SK-N-SH (cell line): ENCODE results near the gene RNF212B. TPM values are rescaled to one million over a fixed set of nuclear protein-coding genes. Genes with fewer than 3 reads are reported as not detected.

Source experiments
- CTCF ChIA-PET: fragments of 300-600, 350-600 bp; formaldehyde crosslinking; extraction: SDS; loops from one replicate; lab custom pipeline; 2021; lab: Yijun Ruan, JAX
- POLR2A ChIA-PET: fragments of 350-600 bp; sonication (Branson Sonifier 250); formaldehyde crosslinking; extraction: SDS; loops from one replicate; lab custom pipeline; 2020; ENCODE audit warnings: antibody characterized with exemption, inconsistent platforms; lab: Yijun Ruan, JAX
- DNase-seq: peaks from one replicate; pipeline ENCODE4 v3.0.0; 2012
- H2AFZ ChIP-seq: fragments of 200-600 bp; sonication (generic); 2 replicates; pipeline ENCODE4 v1.8.1; 2016; ENCODE audit warnings: antibody characterized with exemption, mild to moderate bottlenecking, low read depth
- H3F3A ChIP-seq: fragments of 200-600 bp; sonication (generic); replicated peaks from 2 replicates; pipeline ENCODE3; 2016; ENCODE audit warnings: antibody characterized with exemption, mild to moderate bottlenecking; ENCODE audit not compliant: insufficient read depth
- H3K27ac ChIP-seq, 2 experiments: fragments of 200-500 bp in 1 of 2; fragments of 200-600 bp in 1 of 2; sonication (Bioruptor generic) in 1 of 2; sonication (generic), shearing (Covaris generic) in 1 of 2; 2 replicates each; pipeline versions ENCODE4 v1.5.1 to v1.6.1; 2014 to 2016; ENCODE audit warnings: low read depth in 2 of 2, inconsistent platforms in 1 of 2, low read length in 1 of 2, mild to moderate bottlenecking in 1 of 2, mixed read lengths in 1 of 2
- H3K27me3 ChIP-seq: fragments of 200-600 bp; sonication (generic), shearing (Covaris generic); 2 replicates; pipeline ENCODE4 v1.6.1; 2016; ENCODE audit warnings: mixed run types; ENCODE audit not compliant: insufficient read depth
- H3K36me3 ChIP-seq, 2 experiments: fragments of 200-500 bp in 1 of 2; fragments of 200-600 bp in 1 of 2; sonication (Bioruptor generic) in 1 of 2; sonication (generic) in 1 of 2; replicated peaks in 1 of 2; 2 replicates each; pipeline versions ENCODE3 to v1.5.1; 2014 to 2016; ENCODE audit warnings: low read length in 1 of 2, mild to moderate bottlenecking in 1 of 2; ENCODE audit not compliant: insufficient read depth in 2 of 2, control insufficient read depth in 1 of 2
- H3K4me1 ChIP-seq, 2 experiments: fragments of 200-500 bp in 1 of 2; fragments of 200-600 bp in 1 of 2; sonication (Bioruptor generic) in 1 of 2; sonication (generic), shearing (Covaris generic) in 1 of 2; 2 replicates each; pipeline versions ENCODE4 v1.5.1 to v1.6.1; 2014 to 2016; ENCODE audit warnings: low read depth in 1 of 2, low read length in 1 of 2, mixed run types in 1 of 2; ENCODE audit not compliant: insufficient read depth in 2 of 2, control insufficient read depth in 1 of 2
- H3K4me2 ChIP-seq: fragments of 200-600 bp; sonication (generic), shearing (Covaris generic); 2 replicates; pipeline ENCODE4 v1.6.1; 2017; ENCODE audit warnings: mixed run types
- H3K4me3 ChIP-seq, 2 experiments: fragments of 200-500 bp in 1 of 2; fragments of 200-600 bp in 1 of 2; sonication (Bioruptor generic) in 1 of 2; sonication (generic), shearing (Covaris generic) in 1 of 2; 2 replicates each; pipeline versions ENCODE4 v1.5.1 to v1.8.1; 2014 to 2016; ENCODE audit warnings: low read depth in 2 of 2, inconsistent platforms in 1 of 2, low read length in 1 of 2, mild to moderate bottlenecking in 1 of 2, mixed read lengths in 1 of 2, moderate library complexity in 1 of 2
- H3K79me2 ChIP-seq: fragments of 200-600 bp; sonication (generic); 2 replicates; pipeline ENCODE4 v1.8.1; 2017; ENCODE audit warnings: mild to moderate bottlenecking; ENCODE audit not compliant: insufficient read depth
- H3K9ac ChIP-seq: fragments of 200-600 bp; sonication (generic); 2 replicates; pipeline ENCODE4 v1.6.1; 2017; ENCODE audit warnings: mixed run types
- H3K9me2 ChIP-seq: fragments of 200-600 bp; sonication (generic); 2 replicates; pipeline ENCODE4 v1.6.1; 2017; ENCODE audit warnings: mixed run types
- H3K9me3 ChIP-seq: fragments of 200-600 bp; sonication (generic); 2 replicates; pipeline ENCODE4 v1.6.1; 2017; ENCODE audit warnings: mixed run types, mild to moderate bottlenecking, moderate library complexity
- H4K20me1 ChIP-seq: fragments of 200-600 bp; sonication (generic); 2 replicates; pipeline ENCODE4 v1.6.1; 2017; ENCODE audit warnings: mild to moderate bottlenecking, mixed run types; ENCODE audit not compliant: insufficient read depth
- CHD2 ChIP-seq: fragments of 150-350 bp; IDR thresholded peaks from 2 replicates; pipeline ENCODE4 v1.6.1; 2018; ENCODE audit warnings: low read length; ENCODE audit not compliant: partially characterized antibody
- ELF1 ChIP-seq: IDR thresholded peaks from 2 replicates; pipeline ENCODE4 v1.4.0; 2012
- EP300 ChIP-seq, 2 experiments: IDR thresholded peaks; 2 replicates each; pipeline versions ENCODE4 v1.4.0 to v1.6.1; 2012; ENCODE audit warnings: borderline replicate concordance in 1 of 2, low read depth in 1 of 2, low read length in 1 of 2
- EZH2phosphoT487 ChIP-seq: fragments of 200-600 bp; sonication (generic); IDR thresholded peaks from 2 replicates; pipeline ENCODE4 v1.6.1; 2017; ENCODE audit warnings: low read depth, mixed run types, mild to moderate bottlenecking, antibody characterized with exemption, moderate library complexity, borderline replicate concordance
- FOSL2 ChIP-seq: IDR thresholded peaks from 2 replicates; pipeline ENCODE4 v1.4.0; 2012; ENCODE audit warnings: low read depth, mild to moderate bottlenecking, moderate library complexity, borderline replicate concordance
- FOXJ3 ChIP-seq: sonication (generic); formaldehyde crosslinking; IDR thresholded peaks from 2 replicates; pipeline ENCODE4 v1.5.1; 2020; ENCODE audit warnings: mild to moderate bottlenecking, missing genetic modification reagents
- FOXM1 ChIP-seq: IDR thresholded peaks from 2 replicates; pipeline ENCODE4 v1.4.0; 2012; ENCODE audit warnings: low read depth, mild to moderate bottlenecking
- GABPA ChIP-seq: IDR thresholded peaks from 2 replicates; pipeline ENCODE4 v1.4.0; 2012; ENCODE audit warnings: low read depth, mild to moderate bottlenecking
- GATA2 ChIP-seq: sonication (generic); formaldehyde crosslinking; IDR thresholded peaks from 2 replicates; pipeline ENCODE4 v1.5.0; 2020; ENCODE audit warnings: mild to moderate bottlenecking, missing genetic modification reagents
- IRF3 ChIP-seq: fragments of 150-350 bp; IDR thresholded peaks from 2 replicates; pipeline ENCODE4 v1.6.1; 2016; ENCODE audit warnings: mild to moderate bottlenecking, low read depth, low read length
- MAX ChIP-seq: IDR thresholded peaks from 2 replicates; pipeline ENCODE4 v1.4.0; 2012; ENCODE audit warnings: low read depth
- MXI1 ChIP-seq: IDR thresholded peaks from 2 replicates; pipeline ENCODE4 v1.6.1; 2012; ENCODE audit warnings: mild to moderate bottlenecking, low read depth, low read length, improper control_type of control experiment
- NFIC ChIP-seq: IDR thresholded peaks from 2 replicates; pipeline ENCODE4 v1.4.0; 2012; ENCODE audit warnings: borderline replicate concordance
- NRF1 ChIP-seq: IDR thresholded peaks from 2 replicates; pipeline ENCODE4 v1.6.1; 2012; ENCODE audit warnings: low read depth, mild to moderate bottlenecking, low read length
- POLR2AphosphoS5 ChIP-seq: IDR thresholded peaks from 2 replicates; pipeline ENCODE4 v1.6.1; 2012; ENCODE audit warnings: low read depth, low read length
- RAD21 ChIP-seq: IDR thresholded peaks from 2 replicates; pipeline ENCODE4 v1.6.1; 2012; ENCODE audit warnings: mild to moderate bottlenecking, low read length
- RCOR1 ChIP-seq: fragments of 150-350 bp; IDR thresholded peaks from 2 replicates; pipeline ENCODE4 v1.6.1; 2017; ENCODE audit warnings: antibody characterized with exemption, low read length
- RFX5 ChIP-seq: IDR thresholded peaks from 2 replicates; pipeline ENCODE4 v1.6.1; 2012; ENCODE audit warnings: mild to moderate bottlenecking, improper control_type of control experiment, low read length
- RXRA ChIP-seq: IDR thresholded peaks from 2 replicates; pipeline ENCODE4 v1.4.0; 2012; ENCODE audit warnings: low read depth, mild to moderate bottlenecking, borderline replicate concordance
- SIN3A ChIP-seq: IDR thresholded peaks from 2 replicates; pipeline ENCODE4 v1.6.1; 2012; ENCODE audit warnings: low read depth, mild to moderate bottlenecking, low read length, moderate library complexity, borderline replicate concordance
- TEAD4 ChIP-seq: IDR thresholded peaks from 2 replicates; pipeline ENCODE4 v1.4.0; 2012; ENCODE audit warnings: mild to moderate bottlenecking, borderline replicate concordance; ENCODE audit not compliant: insufficient read depth
- WGBS: methylation state at CpG from one replicate; pipeline ENCODE4 v1.1.6; 2017; ENCODE audit warnings: low lambda C conversion rate; 5-methylcytosine and 5-hydroxymethylcytosine counted together
- polyA plus RNA-seq, 3 experiments: library from polyadenylated mRNA; depleted of rRNA; stranded (reverse); fragments of >200 nt; gene quantifications; 2 replicates each; pipeline ENCODE4 v1.2.3, GENCODE V29; 2012
- TF ChIP-seq, protein P1 (sequence below): IDR thresholded peaks from 2 replicates; pipeline ENCODE4; 2012
- TF ChIP-seq, protein P2 (sequence below): fragments of 200-600 bp; sonication (generic); IDR thresholded peaks from 2 replicates; pipeline ENCODE4 v1.6.1; 2017; ENCODE audit warnings: antibody characterized with exemption, mild to moderate bottlenecking, moderate library complexity

The RNF212B gene
- polyA plus RNA-seq, 1 of the 3 experiments (the other 2 are of a cell fraction), result not detected

- TF ChIP-seq, protein P1, sequence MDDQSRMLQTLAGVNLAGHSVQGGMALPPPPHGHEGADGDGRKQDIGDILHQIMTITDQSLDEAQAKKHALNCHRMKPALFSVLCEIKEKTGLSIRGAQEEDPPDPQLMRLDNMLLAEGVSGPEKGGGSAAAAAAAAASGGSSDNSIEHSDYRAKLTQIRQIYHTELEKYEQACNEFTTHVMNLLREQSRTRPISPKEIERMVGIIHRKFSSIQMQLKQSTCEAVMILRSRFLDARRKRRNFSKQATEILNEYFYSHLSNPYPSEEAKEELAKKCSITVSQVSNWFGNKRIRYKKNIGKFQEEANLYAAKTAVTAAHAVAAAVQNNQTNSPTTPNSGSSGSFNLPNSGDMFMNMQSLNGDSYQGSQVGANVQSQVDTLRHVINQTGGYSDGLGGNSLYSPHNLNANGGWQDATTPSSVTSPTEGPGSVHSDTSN, result no peak
- TF ChIP-seq POLR2AphosphoS5 (no peak), CHD2 (no peak), RFX5 (no peak), RXRA (no peak)
Observed at GRCh38 chr14:23285530-23286019, 47.8 kb downstream of the RNF212B start (continued).

DNA sequence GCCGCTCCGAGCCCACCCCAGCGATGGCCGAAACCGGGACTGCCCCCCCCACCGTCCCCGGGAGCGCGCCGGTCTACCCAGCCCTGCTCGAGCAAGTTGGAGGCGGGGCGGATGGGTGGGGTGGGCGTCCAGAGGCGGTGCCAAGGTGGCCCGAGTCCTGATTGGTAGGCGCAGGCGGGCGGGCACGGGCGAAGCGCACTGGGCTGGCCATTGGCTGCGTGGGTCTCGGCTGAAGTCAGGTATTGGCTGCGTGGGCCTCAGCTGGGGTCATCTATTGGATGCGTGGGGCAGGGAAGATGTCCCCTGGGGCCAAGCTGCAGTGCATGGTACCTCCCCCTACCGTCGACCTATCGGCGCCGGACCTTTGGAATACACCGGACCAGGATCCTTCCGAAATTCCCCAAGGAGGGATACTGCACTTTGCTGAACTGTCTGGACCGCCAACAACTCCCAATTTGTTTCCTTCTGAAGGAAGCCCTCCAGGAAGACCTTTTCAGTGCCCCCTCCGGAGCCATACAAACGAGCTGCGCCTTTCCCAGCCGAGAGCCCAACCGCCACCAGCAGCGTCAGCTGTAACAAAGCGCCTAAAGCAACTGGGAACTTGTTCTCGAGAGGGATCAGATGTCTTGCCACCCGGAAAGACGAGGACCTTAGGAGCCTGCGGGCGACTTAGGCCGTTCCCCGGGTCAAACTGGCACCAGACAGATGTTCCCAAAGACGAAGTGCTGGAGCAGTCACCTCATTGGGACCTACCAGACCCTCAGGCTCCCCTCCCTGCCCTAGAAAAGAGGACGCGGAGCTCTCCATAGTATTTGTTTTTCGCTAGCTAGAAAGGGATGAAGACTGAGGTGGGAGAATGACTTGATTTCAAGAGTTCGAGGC lies 48.5 kb downstream of the RNF212B start, which contains the start of gene HOMEZ:
Gene HOMEZ (minus strand): TSS at position 113 of the 882 bp plus-strand sequence. CDS start 180 bp downstream, outside the sequence.
- peak within 1 kb of the TSS; percentile 89 for H3K4me3 ChIP-seq
- WGBS, result 2% methylated on average over 27 of the region's 53 CpGs
- POLR2A ChIA-PET, result interaction anchor here (0.6 to 2.2 kb wide), 6 partner anchors 9 to 191 kb away, joined by 3 to 13 read pairs (median 4); partner anchors contain the start of genes ACIN1, BCL2L2, C14orf119 and PABPN1
- H3K4me1 ChIP-seq, result peaks cover 8 to 10% of the 10 kb centered on the region in 2 experiments; a peak in 3 of 4 replicates
- H3K36me3 ChIP-seq, result no peaks in the 10 kb centered on the region
- H3K27ac ChIP-seq, result peak within 1 kb of the TSS; percentile 86 to 92
- peak within 1 kb of the TSS; percentile 81 for H3K9ac ChIP-seq
- CTCF ChIA-PET, result interaction anchor here (0.7 to 2.5 kb wide), 10 partner anchors 9 to 273 kb away, joined by 3 to 16 read pairs (median 4); partner anchors contain the start of genes BCL2L2 and PPP1R3E
- H3K27me3 ChIP-seq, result no peaks in the 10 kb centered on the region
- peak within 1 kb of the TSS; percentile 97 for H2AFZ ChIP-seq
- H3K4me2 ChIP-seq, result peak within 1 kb of the TSS; percentile 96
- H3F3A ChIP-seq, result peaks cover 10% of the 10 kb centered on the region
- no peaks in the 10 kb centered on the region for H3K9me3 ChIP-seq
- peaks cover 20% of the 10 kb centered on the region; the same call in 1 of the 2 replicates for H3K79me2 ChIP-seq
- no peaks in the 10 kb centered on the region for H4K20me1 ChIP-seq
- DNase-seq, result peak; percentile 97
- H3K9me2 ChIP-seq, result no peaks in the 10 kb centered on the region
- TF ChIP-seq GABPA (no peak), RCOR1 (no peak), GATA2 (CRISPR knock-in tag) (no peak), FOXJ3 (CRISPR knock-in tag) (no peak), CHD2 (peak; percentile 85), POLR2AphosphoS5 (peak; percentile 73; the same call in 1 of the 2 replicates), IRF3 (peak; percentile 90), RAD21 (no peak), EP300 (IDR thresholded peaks at IDR 0.05; ENCODE audit: borderline replicate concordance in 1 of 2, low read depth in 1 of 2, low read length in 1 of 2) (no peak), MXI1 (peak; percentile 2), SIN3A (no peak; the same call in 1 of the 2 replicates), ELF1 (0 out of 2 replicates have a peak, but pooled peaks have one; percentile 13), TEAD4 (no peak), FOSL2 (no peak), NRF1 (peak; percentile 49), EZH2phosphoT487 (no peak), RXRA (no peak), FOXM1 (no peak), MAX (no peak; the same call in 1 of the 2 replicates), NFIC (no peak)
- TF ChIP-seq, protein P1, result peak; percentile 68
- TF ChIP-seq, protein P2, sequence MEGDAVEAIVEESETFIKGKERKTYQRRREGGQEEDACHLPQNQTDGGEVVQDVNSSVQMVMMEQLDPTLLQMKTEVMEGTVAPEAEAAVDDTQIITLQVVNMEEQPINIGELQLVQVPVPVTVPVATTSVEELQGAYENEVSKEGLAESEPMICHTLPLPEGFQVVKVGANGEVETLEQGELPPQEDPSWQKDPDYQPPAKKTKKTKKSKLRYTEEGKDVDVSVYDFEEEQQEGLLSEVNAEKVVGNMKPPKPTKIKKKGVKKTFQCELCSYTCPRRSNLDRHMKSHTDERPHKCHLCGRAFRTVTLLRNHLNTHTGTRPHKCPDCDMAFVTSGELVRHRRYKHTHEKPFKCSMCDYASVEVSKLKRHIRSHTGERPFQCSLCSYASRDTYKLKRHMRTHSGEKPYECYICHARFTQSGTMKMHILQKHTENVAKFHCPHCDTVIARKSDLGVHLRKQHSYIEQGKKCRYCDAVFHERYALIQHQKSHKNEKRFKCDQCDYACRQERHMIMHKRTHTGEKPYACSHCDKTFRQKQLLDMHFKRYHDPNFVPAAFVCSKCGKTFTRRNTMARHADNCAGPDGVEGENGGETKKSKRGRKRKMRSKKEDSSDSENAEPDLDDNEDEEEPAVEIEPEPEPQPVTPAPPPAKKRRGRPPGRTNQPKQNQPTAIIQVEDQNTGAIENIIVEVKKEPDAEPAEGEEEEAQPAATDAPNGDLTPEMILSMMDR, result no peak
